HS-5 (cell line): ENCODE measurements around the gene CHD5.
"Not testable (repeated sequence)": the region's sequence is repeated elsewhere in the genome, so short reads cannot be mapped to it uniquely, and the experiment has no call there.

Experiments
- DNase-seq: peaks from one replicate; pipeline ENCODE4 v3.0.0-alpha.2; 2012; ENCODE audit warnings: low read depth

The CHD5 gene

GRCh38 chr1:6180268-6180706 is at the start of gene CHD5:
Gene CHD5 (minus strand): TSS chr1:6180321. CDS start chr1:6180023, 298 bp downstream.
- no peak for DNase-seq

GRCh38 chr1:6225651-6226050 is 45.5 kb upstream of the CHD5 start:
- DNase-seq: no peak

GRCh38 chr1:6224718-6225117 is 44.6 kb upstream of the CHD5 start:
- DNase-seq: no peak

- DNase-seq: no peak
Observed at GRCh38 chr1:6223617-6224016, 43.5 kb upstream of the CHD5 start.

- DNase-seq: no peak
Observed at GRCh38 chr1:6222636-6223035, 42.5 kb upstream of the CHD5 start.

- DNase-seq: no peak
Observed at GRCh38 chr1:6221210-6221784, 41.2 kb upstream of the CHD5 start.

GRCh38 chr1:6220236-6220635 is 40.1 kb upstream of the CHD5 start:
- no peak for DNase-seq

- DNase-seq: not testable (repeated sequence)
Observed at GRCh38 chr1:6219641-6220040, 39.5 kb upstream of the CHD5 start.

GRCh38 chr1:6218375-6219164 is 38.4 kb upstream of the CHD5 start:
- no peak for DNase-seq

- no peak for DNase-seq
Observed at GRCh38 chr1:6212193-6212959, 32.3 kb upstream of the CHD5 start.

- DNase-seq: no peak
Observed at GRCh38 chr1:6211731-6212130, 31.6 kb upstream of the CHD5 start.

GRCh38 chr1:6210591-6211355 is 30.7 kb upstream of the CHD5 start:
- no peak for DNase-seq

- no peak for DNase-seq
Observed at GRCh38 chr1:6209661-6210580, 29.8 kb upstream of the CHD5 start.

- DNase-seq: no peak
Observed at GRCh38 chr1:6208723-6209660, 28.9 kb upstream of the CHD5 start.

- DNase-seq: no peak
Observed at GRCh38 chr1:6207921-6208320, 27.8 kb upstream of the CHD5 start.

- no peak for DNase-seq
Observed at GRCh38 chr1:6207075-6207885, 27.2 kb upstream of the CHD5 start.

- DNase-seq: no peak
Observed at GRCh38 chr1:6206520-6206855, 26.4 kb upstream of the CHD5 start.

GRCh38 chr1:6205849-6206519 is 25.9 kb upstream of the CHD5 start, which contains the start of gene RNF207:
Gene RNF207 (plus strand): TSS chr1:6206119. CDS start chr1:6206536, 417 bp downstream.
- DNase-seq: no peak

GRCh38 chr1:6202256-6202655 is 22.1 kb upstream of the CHD5 start:
- no peak for DNase-seq
